NCI-H524 treated with DMSO at 0.1 percent for 48 hours (cell line): ENCODE measurements around the gene ATXN1.
"Not testable (repeated sequence)": the region's sequence is repeated elsewhere in the genome, so short reads cannot be mapped to it uniquely, and the experiment has no call there.

Experiments
- DNase-seq: peaks from one replicate; lab custom pipeline; 2025; lab: John Stamatoyannopoulos, UW

The ATXN1 gene

DNA sequence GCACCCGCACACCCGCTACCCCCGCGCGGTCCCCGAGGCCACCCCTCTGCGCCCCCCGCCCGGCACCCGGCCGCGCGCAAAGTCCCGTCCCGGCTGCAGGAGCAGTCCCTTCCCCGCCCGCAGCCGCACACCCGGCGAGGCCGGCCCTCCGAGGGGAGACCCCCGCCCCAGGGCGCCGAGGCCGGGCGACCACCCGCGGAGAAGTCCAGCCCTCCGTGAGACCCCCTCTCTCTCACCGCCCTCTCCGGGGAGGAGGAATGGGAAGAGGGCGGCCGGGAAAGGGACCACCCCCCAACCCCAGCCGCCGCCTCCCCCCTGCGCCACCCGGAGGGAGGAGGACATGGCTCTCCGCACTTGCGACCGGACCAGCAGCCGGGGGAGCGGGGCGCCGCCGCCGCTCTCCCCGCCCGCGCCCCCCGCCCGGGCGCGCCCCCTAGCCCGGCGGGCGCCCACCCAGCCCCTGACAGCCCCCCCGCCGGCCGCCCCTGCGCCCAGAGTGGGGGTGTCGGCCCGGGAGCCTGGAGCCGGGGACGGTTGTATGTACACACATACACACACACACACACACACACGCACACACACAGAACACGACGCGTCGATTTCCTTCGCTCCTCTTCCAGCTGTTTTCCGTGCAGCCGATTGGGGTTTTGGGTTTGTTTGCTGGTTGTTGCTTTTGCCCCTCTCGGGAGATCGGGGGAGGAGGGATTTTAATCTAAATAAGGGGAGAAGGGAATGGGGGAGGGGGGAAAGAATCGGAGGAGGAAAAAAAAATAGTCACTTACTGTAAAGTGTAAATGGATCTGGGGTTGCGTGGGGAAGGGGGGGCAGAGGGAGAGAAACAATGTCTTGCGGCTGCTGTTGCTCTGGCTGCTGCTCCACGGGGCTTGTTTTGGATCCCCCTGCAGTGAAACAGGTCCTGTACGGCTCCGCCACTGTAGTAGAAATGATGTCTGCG lies at the start of gene ATXN1:
Gene ATXN1, minus strand, starts transcription at position 945 of the 955 bp plus-strand sequence.
- DNase-seq, result no peak

DNA sequence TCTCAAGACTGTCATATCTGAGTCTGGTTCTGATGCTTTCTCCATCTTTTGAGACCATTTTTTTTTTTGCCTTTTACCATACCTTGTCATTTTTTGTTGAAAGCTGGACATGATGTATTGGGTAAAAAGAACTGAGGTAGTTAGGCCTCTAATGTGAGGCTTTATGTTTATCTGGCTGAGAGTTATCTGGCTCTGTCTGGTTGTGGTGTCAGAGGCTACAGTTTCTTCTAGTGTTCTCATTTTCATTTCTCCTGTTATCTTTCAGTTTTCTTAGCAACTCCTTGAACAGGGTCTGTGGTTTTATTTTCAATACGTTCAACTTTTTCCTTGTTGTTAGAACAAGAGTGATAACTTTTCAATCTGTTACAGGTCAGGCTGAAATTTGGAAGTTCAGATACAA lies 49.2 kb upstream of the ATXN1 start:
- no peak for DNase-seq

DNA sequence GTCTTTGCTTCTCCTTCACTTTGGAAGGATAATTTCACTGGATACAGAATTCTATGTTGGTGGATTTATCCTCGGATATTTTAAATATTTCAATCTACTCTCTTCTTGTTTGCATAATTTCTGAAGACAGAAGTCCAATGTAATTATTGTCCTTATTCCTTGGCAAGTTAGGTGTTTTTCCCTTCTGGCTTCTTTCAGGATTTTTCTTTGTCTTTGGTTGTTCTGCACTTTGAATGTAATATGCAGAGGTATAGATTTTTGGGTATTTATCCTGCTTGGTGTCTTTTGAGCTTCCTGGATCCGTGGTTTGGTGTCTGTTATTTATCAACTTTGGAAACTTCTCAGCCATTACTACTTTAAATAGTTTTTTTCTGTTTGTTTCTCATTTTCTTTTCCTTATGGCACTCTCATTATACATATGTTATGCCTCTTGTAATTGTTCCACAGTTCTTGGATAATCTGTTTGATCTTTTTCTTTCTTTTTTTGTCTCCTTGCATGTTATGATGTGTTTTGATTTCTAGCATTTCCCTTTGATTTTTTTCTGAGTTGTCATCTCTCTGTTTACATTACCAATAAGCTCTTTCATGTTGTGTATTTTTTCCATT lies 48.6 kb upstream of the ATXN1 start:
- DNase-seq, result no peak

DNA sequence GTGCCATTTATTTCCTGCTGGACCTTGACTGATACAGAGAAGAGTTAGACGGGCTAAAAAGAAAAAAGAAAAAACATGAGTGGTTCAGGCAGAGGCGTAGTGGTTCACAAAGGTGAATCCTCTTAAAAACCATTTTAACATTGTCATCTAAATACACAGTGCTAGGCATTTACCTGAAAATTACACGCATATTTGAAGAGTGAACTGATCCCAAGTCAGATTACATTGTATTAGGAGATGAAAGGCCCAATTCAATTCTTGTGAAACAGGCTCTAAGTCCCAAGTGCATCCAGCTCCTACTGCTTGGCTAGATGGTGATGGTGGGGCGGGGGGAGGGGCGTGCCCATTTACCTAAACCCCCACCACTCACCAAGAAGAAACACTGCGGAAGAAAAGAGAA lies 46.7 kb upstream of the ATXN1 start:
- no peak for DNase-seq

DNA sequence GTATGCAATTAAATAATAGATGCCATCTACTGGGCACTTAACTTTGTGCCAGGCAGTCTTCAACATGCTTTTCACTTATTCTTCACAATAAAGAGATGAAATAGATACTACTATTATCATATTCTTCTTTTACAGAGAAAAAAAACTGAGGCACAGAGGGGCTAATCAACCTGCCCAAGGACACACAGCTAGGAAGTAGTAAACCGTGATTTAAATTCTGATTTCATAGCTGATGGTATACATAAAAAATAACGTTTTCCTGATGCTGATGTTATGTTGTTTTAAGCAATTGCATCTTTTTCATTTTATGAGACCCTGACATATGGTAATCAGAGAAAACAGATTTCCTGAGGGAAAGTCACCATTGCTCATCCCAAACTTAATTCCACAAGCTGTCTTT lies 45.1 kb upstream of the ATXN1 start:
- no peak for DNase-seq

DNA sequence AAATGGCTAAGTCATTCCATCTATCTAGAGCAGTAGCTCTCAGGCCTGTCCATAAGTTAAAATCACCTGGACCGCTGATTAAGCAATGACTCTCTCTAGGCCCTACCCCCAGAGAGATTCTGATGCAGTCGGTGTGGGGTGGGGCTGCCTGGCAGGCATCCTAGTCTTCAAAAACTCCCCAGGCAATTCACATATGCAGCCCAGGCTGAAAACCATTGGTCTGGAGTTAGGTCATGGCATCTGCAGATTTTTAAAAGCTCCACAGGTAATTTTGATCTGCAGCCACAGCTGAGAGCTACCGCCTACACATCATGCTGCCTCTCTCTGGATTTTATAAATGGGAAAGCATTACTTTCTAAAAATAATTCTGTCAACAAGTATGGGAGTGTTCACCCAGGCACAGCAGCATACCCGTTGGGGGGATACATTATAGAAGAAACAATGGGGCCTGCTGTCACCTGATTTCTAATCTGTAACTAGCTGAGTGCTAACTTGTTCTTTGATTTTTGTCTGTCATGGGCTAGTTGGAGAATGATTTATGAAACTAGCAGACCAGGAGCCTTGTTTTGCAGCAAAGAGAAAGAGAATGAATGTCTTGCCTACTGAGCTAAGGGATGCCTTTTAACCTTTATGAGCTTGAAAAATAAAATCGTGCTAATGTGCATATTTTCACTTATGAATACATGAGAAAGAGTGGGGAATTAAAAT lies 44.1 kb upstream of the ATXN1 start:
- DNase-seq, result no peak

DNA sequence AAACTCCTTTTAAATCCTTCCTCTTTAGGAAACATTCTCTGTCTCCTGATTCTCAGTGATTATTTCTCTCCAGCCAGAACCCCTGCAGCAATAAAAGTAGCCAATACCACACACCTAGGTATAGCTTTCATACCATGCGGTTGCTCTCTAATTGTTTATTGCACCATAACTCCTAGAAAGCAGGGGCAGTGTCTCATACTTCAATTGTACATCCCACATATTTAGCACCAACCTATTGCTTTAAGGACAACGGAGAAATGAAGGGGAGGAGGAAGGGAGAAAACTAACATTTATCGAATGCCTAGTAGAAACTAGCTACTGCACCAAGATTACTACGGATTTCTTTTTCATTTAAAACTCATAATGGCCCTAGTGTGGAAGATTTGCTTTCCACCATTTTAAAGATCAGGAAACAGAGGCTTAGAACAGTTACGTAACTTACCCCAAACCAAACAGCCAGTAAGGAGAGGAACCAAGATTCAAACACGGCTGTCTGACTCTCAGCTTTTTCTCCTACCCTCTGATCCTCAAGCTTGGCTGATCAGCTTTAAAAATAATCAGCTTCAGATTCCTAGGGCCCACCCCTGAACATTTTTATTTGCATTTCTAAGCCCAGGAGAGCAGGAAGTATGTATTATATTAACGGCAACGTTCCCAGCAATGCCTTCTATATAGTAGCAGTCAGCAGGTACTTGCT lies 43.4 kb upstream of the ATXN1 start:
- no peak for DNase-seq

DNA sequence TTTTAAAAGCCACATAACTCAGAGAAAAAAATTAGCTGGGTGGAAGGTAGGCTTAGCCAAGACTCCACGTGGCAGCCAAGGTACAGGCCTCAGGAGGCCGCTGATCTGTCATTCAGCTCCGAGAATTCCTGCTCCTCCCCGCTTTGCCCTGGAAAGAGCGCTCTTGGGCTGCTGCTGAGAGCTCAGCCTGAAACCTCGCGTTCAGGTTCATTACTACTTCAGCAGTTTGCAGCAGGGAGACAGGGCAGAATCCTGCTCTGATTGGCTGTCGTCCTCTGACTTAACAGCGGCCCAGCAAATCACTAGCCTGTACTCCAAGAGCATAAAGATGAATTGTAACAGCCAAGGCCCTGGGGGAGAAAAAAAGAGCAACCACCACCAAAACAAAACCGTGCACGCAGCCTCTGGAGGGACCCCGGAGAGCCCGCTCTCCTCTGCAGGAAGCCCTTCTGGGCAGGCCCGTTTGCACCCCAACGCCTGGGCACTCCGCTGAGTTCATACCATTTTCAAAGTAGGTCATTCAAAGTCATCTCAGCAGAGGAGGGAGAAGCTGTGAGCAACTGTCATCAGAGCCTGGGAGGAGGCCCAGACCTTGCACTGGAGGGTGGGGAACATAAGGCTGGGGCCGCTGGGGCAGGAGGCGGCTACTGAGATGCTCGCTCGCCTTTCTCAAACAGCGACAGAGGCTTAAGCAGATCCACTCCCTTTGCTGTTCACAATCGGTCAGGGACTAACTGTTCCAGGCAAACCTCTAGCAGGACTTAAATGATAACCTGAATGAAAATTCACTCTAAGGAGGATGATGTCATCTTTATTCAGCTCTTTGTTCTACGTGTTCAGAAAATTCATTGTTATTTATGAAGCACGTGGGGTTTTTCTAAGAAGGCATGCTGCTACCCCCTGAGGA lies 42.3 kb upstream of the ATXN1 start:
- DNase-seq, result peak; percentile 92

DNA sequence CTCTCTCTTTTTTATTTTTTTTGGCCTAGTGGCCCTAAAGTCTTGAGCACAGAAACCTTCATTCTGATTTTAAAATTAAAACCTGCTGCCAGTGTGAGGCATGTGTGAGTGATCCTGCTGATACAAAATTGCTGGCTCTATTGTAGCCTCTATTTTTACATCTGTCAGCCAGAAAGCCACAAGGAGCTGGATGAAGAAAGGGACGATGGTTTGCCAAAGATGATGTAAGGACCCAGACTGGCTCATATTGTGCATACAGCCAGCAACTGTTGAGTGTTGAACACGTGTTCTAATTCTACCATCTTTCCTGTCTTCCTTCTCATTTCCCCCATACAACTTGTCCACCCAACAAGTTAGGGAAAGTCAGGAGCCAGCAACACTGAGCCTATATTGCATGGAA lies 40.8 kb upstream of the ATXN1 start:
- DNase-seq, result no peak

DNA sequence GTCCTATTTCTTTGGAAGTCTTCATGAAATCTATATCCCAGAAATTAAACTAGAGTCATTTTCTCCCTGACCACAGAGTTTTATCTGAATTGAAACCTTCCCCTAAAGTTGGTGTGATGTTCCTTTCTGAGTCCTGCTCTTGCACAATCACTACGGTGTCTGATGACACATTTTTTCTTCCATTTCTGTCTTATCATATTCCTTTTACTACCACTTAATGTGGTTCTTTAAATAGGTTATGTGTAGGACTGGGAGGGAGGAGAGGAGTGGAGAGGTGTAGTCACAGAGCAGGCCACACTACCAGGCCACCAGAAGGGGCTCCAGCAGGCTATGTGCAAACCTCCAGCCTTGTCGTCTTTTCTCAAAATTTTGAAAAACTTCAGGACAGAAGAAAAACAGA lies 39.7 kb upstream of the ATXN1 start:
- no peak for DNase-seq

DNA sequence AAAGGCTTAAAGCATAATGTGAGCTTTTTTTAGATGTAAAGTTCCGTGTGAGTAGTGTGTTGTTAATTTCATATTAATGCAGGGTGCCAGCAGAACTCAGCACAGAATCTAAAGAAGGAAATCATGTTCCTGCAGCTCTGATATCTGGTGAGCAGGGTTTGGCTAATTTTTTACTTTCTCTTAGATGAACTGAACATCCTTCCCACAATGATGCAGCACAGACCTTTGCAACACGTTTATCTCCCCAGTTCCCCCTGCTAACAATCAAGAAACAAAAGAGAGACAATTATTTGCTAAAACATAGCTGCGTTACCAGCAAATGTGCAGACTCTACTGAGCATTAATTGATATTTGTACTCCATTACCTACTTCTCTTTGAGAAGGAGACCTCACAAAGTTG lies 39.1 kb upstream of the ATXN1 start:
- no peak for DNase-seq

DNA sequence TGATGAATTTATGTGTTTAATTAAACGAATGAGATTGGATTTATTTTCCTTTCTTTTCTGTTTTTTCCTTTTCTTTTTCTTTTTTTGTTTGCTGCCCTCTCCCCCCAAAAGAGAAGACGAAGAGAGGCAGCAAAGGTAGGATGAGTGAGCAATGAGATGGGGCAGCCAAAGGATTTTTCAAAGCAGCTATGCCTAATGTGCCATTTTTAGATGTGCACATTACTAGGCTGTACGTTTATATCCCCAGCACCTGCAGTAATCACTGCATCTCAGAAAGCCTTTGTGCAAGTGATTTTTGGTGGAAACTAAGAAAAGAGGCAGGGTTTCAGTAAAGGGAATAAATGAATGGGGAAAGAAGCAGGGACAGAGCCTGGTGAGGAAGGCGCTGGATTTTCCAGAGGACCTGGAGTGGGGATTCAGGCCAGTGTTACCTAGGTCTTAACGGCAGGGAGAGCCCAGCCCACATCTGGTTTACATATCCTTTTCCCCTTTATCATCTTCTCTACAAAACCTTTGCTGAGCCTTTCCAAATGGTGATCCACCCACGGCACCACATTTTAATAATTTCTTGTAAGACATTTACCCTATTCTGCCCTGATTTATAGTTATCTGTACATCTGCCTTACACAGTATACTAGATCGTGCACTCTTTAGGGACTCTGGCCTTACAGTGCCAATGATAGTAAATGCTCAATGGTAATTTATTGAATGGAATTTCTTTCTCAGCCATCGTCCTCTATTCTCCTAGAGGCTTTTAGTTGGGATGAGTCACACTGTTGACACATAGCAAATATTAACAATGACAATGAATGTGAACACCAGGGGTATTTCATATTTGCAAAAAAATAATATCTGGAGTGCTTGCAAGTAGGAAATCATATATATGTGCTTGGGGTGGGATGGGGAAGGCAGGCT lies 38.3 kb upstream of the ATXN1 start:
- no peak for DNase-seq

DNA sequence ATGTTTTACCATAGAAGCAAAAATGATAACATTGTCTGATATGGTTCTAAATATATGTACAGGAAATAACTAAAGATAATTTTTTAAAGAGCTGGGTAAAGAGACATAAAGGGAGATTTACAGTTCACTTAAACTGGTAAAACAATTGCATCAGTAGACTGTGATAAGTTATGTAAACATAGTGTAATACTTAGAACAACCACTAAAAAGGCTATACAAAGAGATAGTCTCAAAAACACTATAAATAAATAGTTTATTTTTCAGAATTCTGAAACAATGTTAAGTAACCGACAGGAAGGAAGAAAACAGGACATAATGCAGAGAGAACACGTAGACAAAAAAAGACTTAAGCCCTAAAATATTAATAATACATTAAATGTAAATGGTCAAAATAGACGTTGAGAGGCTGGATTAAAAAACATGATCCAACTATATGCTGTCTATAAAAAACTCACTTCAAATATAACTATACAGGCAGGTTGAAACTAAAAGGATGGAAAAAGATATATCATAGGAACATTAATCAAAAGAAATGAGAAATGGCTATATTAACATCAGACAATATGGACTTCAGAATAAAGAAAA lies 32.7 kb upstream of the ATXN1 start:
- DNase-seq, result no peak

DNA sequence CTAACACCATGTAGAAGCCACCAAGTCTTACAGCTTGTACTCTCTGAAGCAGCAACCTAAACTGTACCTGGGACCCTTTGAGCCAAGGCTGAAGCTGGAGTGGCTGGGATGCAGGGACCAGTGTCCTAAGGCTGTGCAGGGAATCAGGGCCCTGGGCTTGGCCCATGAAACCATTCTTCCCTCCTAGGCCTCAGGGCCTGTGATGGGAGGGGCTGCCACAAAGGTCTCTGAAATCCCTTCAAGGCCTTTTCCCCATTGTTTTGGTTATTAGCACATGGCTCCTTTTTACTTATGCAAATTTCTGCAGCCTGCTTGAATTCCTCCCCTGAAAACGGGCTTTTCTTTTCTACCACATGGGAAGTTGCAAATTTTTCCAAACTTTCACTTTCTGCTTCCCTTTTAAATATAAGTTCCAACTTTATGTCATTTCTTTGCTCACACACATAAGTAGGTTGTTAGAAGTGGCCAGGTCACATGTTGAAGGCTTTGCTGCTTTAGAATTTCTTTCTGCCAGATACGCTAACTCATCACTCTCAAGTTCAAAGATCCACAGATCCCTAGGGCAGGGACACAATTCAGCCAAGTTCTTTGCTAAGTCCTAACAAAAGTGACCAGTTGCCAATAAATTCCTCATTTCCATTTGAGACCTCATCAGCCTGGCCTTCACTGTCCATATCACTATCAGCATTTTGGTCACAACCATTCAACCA lies 28.2 kb upstream of the ATXN1 start:
- DNase-seq, result no peak

DNA sequence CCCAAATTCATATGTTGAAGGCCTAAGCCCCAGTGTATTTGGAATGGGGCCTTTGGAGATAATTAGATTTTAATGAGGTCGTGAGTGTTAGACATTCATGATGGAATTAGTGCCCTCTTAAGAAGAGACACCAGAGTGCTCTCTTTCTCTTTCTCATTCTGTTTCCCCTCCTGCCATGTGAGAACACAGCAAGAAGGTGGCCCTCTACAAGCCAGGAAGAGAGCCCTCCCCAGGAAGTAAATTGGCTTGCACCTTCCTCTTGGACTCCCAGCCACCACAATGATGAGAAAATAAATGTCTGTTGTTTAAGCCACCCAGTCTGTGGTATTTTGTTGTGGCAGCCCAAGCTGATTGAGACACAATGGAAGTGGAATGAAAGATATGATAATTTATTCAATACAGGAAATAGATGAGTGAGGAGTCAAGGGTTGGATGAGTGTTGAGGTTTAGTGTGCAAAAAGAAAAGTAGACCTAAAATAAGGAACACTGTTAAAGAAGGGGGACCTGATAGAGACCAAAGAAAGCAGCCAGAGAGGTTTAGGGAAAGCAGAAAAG lies 25.9 kb upstream of the ATXN1 start:
- DNase-seq, result no peak

DNA sequence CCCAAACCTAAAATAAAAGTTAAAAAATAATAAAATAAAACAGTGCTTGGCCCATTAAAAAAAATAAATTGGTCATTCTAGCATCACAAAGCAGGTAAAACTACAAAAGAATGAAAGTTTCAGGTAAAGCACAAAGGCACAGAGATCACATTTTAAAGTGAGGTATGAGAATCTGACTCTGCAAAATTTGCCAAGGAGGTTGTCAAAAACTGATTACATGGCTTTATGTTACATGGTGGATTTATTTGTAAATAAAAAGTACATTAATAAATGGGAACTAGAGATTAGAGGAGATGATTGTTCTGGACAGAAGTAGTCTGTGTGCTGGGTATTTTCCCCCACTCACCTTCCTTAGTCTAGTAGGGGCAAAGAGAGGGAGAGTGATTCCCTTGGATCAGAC lies 24.2 kb upstream of the ATXN1 start:
- DNase-seq, result no peak

DNA sequence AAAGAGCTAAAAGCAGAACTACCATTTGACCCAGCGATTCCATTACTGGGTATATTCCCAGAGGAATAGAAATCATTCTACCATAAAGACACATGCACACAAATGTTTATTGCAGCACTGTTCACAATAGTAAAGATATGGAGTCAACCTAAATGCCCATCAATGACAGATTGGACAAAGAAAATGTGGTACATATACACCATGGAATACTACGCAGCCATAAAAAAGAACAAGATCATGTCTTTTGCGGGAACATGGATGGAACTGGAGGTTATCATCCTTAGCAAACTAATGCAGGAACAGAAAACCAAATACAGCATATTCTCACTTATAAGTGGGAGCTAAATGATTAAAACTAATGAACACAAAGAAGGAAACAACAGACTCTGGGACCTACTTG lies 23.7 kb upstream of the ATXN1 start:
- not testable (repeated sequence) for DNase-seq

DNA sequence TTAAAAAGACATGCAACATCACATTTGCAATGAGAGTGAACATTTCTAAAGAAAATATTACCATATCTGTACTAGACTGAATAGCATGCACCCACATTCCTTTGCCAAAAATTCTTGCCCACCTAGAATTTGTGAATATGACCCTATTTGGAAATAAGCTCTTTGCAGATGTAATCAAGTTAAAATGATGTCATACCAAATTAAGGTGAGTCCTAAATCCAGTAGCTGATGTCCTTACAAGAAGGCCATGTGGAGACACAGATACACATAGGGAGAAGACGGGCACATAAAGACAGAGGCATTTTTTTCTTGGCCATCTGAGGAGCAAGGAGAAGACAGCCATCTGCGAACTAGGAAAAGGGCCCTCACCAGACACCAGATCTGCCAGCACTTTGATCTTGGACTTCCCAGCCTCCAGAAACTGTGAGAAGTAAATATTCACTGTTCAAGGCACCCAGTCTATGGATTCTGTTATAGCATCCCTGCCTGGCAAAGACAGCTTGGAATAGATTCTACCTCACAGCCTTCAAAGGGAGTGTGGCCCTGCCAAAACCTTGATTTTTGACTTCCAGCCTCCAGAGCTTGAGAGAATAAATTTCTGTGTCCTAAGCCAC lies 22.8 kb upstream of the ATXN1 start:
- no peak for DNase-seq
